Ascending aorta (tissue), 2 donors: ENCODE data around the gene CORO7. TPM values are rescaled to one million over a fixed set of nuclear protein-coding genes. Genes with fewer than 3 reads are reported as not detected.

ENCODE experiments used
- DNase-seq, 2 donors: peaks; one replicate each; pipeline ENCODE4 v3.0.0-alpha.2; 2019; ENCODE audit warnings: low spot score in 2 of 2
- H3K27ac ChIP-seq, 2 donors: fragments of 200-600 bp; sonication (generic); one replicate each; pipeline ENCODE4 v1.5.1; 2016 to 2017; ENCODE audit warnings: mild to moderate bottlenecking in 1 of 2
- H3K27me3 ChIP-seq: fragments of 200-600 bp; sonication (generic); one replicate; pipeline ENCODE4 v1.5.1; 2017
- H3K36me3 ChIP-seq, 2 donors: fragments of 200-600 bp; sonication (generic); one replicate each; pipeline ENCODE4 v1.5.1; 2016
- H3K4me1 ChIP-seq, 2 donors: fragments of 200-600 bp; sonication (generic); one replicate each; pipeline ENCODE4 v1.5.1; 2016 to 2017; ENCODE audit warnings: mild to moderate bottlenecking in 1 of 2
- H3K4me3 ChIP-seq, 2 donors: fragments of 200-600 bp; sonication (generic); one replicate each; pipeline ENCODE4 v1.5.1; 2016 to 2017; ENCODE audit warnings: mild to moderate bottlenecking in 1 of 2
- H3K9me3 ChIP-seq, 2 donors: fragments of 200-600 bp; sonication (generic); one replicate each; pipeline ENCODE4 v1.5.1; 2016
- intact Hi-C: fragments of 100-400 bp; cut with DNase I; formaldehyde crosslinking; loops from one replicate; pipeline ENCODE4 v1.15.1; 2023
- total RNA-seq: library from RNA; depleted of rRNA; stranded (reverse); fragments of >200 nt; gene quantifications from one replicate; pipeline ENCODE4 v1.1.0, GENCODE V29; 2016
- TF ChIP-seq, protein P1 (sequence below), 3 experiments: fragments of 200-600 bp in 2 of 3; fragments of 450-650 bp in 1 of 3; sonication (generic) in 2 of 3; IDR thresholded peaks; one replicate each; pipeline ENCODE4 v1.5.1; 2016 to 2019; ENCODE audit warnings: antibody characterized with exemption in 3 of 3, mild to moderate bottlenecking in 1 of 3, moderate library complexity in 1 of 3

The CORO7 gene
- total RNA-seq, 1 donor from 2014 or later, result 41.9 TPM

DNA sequence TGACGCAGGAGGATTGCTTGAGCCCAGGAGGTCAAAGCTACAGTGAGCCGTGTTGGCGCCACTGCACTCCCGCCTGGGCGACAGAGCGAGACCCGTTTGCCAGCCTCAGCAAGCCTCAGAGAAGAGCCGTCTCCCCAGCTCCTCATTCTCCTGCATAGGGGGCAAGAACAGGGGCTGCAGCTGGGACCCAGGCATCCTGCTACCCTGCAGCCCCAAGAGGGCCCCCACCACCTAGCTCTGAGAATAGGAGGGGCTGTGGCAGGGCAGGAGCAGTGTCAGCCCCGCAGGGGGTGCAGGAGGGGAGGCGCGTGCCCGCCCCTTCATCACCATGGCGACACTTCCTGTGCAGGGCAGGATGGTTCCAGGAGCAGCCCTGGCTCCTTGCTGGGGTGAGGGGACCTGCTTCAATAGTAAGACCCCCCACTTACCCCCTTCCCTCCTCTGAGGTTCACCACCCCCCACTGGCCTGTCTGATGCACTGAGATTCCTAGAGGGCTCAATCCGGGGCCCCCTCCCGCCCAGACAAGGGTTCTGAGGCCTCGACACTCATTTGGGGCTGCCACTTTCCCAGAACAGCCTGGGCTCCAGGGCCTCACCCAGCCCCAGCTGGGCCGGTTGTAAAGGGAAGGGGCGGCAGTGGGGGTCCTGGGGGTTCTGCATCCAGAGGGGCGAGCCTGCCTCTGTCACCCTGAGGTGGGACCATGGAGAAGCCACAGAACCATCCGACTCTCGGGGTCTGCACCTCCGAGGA is 24.6 kb downstream of the CORO7 start:
- Histone ChIP-seq H3K9me3 (no peaks in the 10 kb centered on the region), H3K4me3 (no peak overlapping the region), H3K4me1 (peaks cover 28 to 43% of the 10 kb centered on the region in 2 donors), H3K27me3 (no peaks in the 10 kb centered on the region), H3K27ac (peak overlapping the region; percentile 94 to 99), H3K36me3 (peaks cover 0 to 4% of the 10 kb centered on the region in 2 donors)
- intact Hi-C loops, result no loop called here
- TF ChIP-seq, protein P1, sequence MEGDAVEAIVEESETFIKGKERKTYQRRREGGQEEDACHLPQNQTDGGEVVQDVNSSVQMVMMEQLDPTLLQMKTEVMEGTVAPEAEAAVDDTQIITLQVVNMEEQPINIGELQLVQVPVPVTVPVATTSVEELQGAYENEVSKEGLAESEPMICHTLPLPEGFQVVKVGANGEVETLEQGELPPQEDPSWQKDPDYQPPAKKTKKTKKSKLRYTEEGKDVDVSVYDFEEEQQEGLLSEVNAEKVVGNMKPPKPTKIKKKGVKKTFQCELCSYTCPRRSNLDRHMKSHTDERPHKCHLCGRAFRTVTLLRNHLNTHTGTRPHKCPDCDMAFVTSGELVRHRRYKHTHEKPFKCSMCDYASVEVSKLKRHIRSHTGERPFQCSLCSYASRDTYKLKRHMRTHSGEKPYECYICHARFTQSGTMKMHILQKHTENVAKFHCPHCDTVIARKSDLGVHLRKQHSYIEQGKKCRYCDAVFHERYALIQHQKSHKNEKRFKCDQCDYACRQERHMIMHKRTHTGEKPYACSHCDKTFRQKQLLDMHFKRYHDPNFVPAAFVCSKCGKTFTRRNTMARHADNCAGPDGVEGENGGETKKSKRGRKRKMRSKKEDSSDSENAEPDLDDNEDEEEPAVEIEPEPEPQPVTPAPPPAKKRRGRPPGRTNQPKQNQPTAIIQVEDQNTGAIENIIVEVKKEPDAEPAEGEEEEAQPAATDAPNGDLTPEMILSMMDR (IDR thresholded peaks at IDR 0.05), result no peak
- peak in 1 of 2 donors; percentile 64 for DNase-seq

DNA sequence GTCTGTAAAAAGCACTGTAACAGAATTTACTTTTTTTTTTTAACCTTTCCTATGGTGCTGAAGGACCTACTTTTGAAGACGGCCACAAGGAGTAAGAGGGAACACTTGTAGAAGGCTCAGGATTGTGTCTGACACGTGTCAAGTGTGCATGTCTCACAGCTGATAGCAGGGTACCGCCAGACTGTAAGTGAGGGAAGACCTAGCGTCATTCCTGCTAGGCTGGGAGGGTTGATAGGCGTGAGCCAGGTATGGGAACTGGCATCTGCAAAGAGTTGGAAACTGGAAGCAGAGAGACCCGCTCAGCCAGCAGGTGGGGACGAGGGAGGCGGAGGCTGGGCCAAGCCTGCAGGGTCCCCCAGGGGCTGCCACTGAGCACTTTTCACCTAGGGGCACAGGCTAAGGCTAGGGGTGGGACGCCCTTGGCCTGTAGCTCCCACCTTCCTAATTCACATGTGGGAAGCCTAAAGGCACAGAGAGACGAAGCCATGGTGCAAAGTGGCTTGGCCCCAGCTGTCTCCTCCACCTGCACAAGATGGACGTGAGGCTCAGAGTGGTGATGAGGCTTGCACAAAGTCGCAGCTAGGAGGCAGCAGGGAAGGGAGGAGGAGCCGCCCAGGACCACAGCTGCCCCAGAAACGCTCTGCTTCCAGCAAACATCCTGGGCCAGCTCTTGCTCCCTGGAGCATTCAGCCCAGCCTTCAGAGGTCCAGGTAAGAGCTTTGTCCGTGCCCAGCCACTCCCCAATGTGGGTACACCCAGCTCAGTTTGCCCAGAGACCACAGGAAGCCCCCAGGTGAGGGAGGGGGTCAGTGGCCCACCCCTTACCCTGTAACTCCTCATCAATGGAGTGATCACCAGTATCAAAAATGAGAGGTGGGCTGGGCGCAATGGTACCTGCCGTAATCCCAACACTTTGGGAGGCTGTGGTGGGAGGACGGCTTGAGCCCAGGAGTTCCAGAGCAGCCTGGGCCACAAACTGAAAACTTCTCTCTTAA is 25.8 kb downstream of the CORO7 start:
- DNase-seq, result peak in 1 of 2 donors; percentile 59
- Histone ChIP-seq H3K27ac (peak overlapping the region; percentile 94 to 99), H3K36me3 (peaks cover 0 to 4% of the 10 kb centered on the region in 2 donors), H3K4me1 (peaks cover 40 to 56% of the 10 kb centered on the region in 2 donors), H3K9me3 (no peaks in the 10 kb centered on the region), H3K27me3 (no peaks in the 10 kb centered on the region), H3K4me3 (no peak overlapping the region)
- TF ChIP-seq, protein P1 (IDR thresholded peaks at IDR 0.05), result no peak
- intact Hi-C loops, result no loop called here

DNA sequence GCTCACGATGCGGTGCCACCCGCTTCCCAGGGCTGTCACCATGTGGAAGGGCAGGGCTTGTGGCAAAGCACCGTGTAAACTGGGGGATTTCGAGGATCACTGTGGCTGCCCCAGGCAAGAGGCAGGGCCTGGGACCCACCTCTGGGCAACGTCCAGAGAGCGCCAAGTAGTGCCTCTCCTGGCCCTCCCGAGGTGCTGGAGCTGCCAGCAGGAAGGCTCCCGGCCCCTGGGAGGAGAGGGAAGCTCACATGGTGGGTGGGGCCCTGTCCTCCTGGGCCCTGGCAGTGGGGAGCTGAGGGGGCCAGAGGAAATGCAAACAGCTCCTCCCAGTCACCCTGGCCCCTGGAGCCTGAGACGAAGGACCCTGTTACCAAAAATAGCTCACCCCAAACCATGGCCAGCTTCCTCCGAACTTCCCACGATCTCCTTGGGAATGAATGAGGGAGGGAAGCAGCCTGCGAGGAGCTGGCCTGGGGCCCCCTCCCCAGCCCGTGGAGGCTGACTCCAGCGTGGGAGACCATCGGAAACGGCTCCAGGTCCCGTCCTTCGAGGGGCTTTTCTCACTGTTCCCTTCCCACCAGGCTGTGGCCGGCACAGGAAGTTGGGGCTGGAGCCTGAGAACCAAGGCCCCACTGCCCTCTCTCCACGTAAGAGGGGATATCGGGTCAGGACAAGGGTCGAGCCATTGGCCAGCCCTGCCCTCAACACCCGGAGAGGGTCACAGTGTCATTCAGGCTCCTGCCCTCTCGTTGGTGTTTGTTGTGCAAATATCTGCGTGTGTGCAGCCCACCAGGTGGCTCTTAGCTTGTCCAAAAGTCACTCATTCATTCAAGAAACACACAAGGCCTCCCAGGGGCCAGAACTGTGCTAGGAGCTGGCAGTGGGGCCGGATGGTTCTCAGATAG is 27.1 kb downstream of the CORO7 start:
- Histone ChIP-seq H3K27me3 (no peaks in the 10 kb centered on the region), H3K4me1 (peaks cover 44 to 68% of the 10 kb centered on the region in 2 donors), H3K36me3 (peaks cover 0 to 2% of the 10 kb centered on the region in 2 donors), H3K9me3 (no peaks in the 10 kb centered on the region), H3K27ac (peak overlapping the region; percentile 94 to 99), H3K4me3 (no peak overlapping the region)
- peak in 1 of 2 donors; percentile 70 for DNase-seq
- TF ChIP-seq, protein P1 (IDR thresholded peaks at IDR 0.05), result no peak
- intact Hi-C loops, result loop anchor here (2.0 to 5.0 kb wide), 2 partner anchors 27 to 37 kb away; partner anchors contain the start of genes CORO7 and PAM16

DNA sequence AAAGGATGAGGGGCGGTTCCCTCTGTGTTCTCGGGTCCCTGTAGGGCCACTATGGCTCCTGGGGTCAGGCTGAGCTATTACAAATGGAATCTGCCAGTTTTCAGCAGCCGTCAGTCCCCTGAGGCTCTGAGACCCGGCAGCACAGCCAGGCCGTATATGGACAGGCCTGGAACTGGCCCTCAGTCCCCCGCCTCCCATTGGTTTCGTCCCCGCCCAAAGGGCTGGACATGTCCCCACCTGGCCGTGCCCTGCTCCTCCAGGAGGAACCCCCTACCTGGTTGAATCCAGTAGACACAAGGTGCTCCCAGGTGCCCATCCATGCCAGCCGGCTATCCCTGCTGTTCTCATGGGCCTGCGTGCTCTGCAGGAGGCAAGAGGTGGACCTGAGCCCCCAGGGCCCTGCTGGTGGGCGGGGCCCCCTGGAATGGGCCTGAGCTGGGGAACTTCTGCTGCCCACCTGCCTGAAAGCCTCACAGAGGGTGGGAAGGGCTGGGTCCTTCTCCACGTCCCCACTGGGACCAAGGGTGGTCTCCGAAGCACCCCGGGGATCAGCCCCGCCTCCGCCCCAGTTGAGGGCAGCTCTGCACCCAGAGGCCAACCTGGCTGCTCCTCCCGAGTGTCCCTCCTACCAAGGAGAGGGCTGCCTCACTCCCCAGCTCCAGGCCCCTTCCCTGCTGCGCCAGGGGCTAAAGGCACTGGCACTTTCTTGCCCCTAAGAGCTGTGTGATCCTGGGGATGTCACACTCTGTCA is 27.9 kb downstream of the CORO7 start:
- peak; percentile 80 to 94 for DNase-seq
- Histone ChIP-seq H3K4me3 (peak overlapping the region in 1 of 2 donors; percentile 30), H3K36me3 (peaks cover 6 to 11% of the 10 kb centered on the region in 2 donors), H3K27ac (peak overlapping the region; percentile 94 to 99), H3K4me1 (peaks cover 47 to 75% of the 10 kb centered on the region in 2 donors), H3K27me3 (no peaks in the 10 kb centered on the region), H3K9me3 (no peaks in the 10 kb centered on the region)
- TF ChIP-seq, protein P1 (IDR thresholded peaks at IDR 0.05), result no peak
- intact Hi-C loops, result loop anchor here (1.0 to 5.0 kb wide), 3 partner anchors 17 to 36 kb away; partner anchors contain the start of genes CORO7, PAM16 and VASN
